ENCODE measurements around the gene FBXW11.

DNA sequence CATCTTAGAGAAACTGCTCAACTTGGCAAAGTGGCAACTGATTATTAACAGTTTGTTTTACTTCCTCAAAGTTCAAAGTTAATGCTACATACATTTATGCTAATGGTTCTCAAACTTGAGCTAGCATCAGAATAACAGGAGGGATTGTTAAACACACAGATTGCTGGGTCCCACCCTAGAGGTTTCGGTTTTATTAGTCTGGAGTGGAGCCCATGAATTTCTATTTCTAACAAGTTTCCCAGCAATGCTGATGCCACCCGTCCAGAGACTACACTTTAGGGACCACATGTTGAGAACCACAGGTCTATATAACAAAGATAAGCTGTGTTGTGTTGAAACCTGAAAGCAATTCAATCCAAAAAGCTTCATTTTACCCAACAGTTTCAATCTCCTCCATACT lies 95.3 kb downstream of the FBXW11 start:
- TF ChIP-seq, protein P1, sequence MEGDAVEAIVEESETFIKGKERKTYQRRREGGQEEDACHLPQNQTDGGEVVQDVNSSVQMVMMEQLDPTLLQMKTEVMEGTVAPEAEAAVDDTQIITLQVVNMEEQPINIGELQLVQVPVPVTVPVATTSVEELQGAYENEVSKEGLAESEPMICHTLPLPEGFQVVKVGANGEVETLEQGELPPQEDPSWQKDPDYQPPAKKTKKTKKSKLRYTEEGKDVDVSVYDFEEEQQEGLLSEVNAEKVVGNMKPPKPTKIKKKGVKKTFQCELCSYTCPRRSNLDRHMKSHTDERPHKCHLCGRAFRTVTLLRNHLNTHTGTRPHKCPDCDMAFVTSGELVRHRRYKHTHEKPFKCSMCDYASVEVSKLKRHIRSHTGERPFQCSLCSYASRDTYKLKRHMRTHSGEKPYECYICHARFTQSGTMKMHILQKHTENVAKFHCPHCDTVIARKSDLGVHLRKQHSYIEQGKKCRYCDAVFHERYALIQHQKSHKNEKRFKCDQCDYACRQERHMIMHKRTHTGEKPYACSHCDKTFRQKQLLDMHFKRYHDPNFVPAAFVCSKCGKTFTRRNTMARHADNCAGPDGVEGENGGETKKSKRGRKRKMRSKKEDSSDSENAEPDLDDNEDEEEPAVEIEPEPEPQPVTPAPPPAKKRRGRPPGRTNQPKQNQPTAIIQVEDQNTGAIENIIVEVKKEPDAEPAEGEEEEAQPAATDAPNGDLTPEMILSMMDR (IDR thresholded peaks at IDR 0.05) = no peak
- TF ChIP-seq POLR2A (IDR thresholded peaks at IDR 0.05) = no peak

Data from thyroid gland (tissue), 4 donors.